Measurements from ENCODE around the gene MAD1L1. TPM values are rescaled to one million over a fixed set of nuclear protein-coding genes. Genes with fewer than 3 reads are reported as not detected.

MAD1L1 gene
- total and polyA plus RNA-seq, 2 of the 8 experiments (the other 6 are each of a cell fraction or from before 2014, with no cell fraction given), result 40.4 to 44.6 TPM

- H3K56ac ChIP-seq (replicated peaks; ENCODE audit: insufficient read length, low read depth, low read length), result no peak overlapping the region
- FAIRE-seq, result no peak
- no peaks in the 10 kb centered on the region for H3K23me2 ChIP-seq (ENCODE audit: low read depth, low read length)
- no peak overlapping the region for H3K23ac ChIP-seq (ENCODE audit: insufficient read length)
- no peak for DNase-seq (ENCODE audit: low read depth in 1 of 2, low spot score in 2 of 2)
- H4K20me1 ChIP-seq (replicated peaks in 1 of 2; ENCODE audit: control insufficient read depth in 1 of 2, insufficient read depth in 2 of 2, low read length in 2 of 2), result peaks cover 0 to 6% of the 10 kb centered on the region in 2 experiments
- no peak overlapping the region for H3K4ac ChIP-seq (replicated peaks; ENCODE audit: insufficient read length, low read depth, low read length)
- no peak overlapping the region for H2BK120ac ChIP-seq (replicated peaks; ENCODE audit: low read depth, low read length)
- H3K36me3 ChIP-seq (ENCODE audit: control insufficient read depth in 2 of 4, insufficient read depth in 4 of 4, low read length in 3 of 4), result no peaks in the 10 kb centered on the region
- no peak overlapping the region for H2BK20ac ChIP-seq (ENCODE audit: low read length)
- H3K18ac ChIP-seq (ENCODE audit: extremely low read depth, low read length), result no peak overlapping the region
- H3K79me1 ChIP-seq (ENCODE audit: low read depth, low read length), result peaks cover 3% of the 10 kb centered on the region; the same call in 1 of the 2 replicates
- ChIA-PET POLR2A (ENCODE audit: partially characterized antibody) (no interaction called here), CTCF (ENCODE audit: partially characterized antibody) (interaction anchor here (2.0 kb wide), 1 partner anchor 8 kb away, joined by 5 read pairs; no protein-coding TSS in a partner anchor)
- H3K79me2 ChIP-seq (ENCODE audit: control insufficient read depth in 1 of 2, insufficient read depth in 2 of 2, low read length in 2 of 2), result no peaks in the 10 kb centered on the region
- H3K9ac ChIP-seq (replicated peaks in 1 of 4; ENCODE audit: extremely low read depth in 1 of 4, low read depth in 3 of 4, low read length in 3 of 4), result no peak overlapping the region
- no peak overlapping the region for H4K5ac ChIP-seq (ENCODE audit: insufficient read length, low read depth, low read length)
- 85% methylated on average over 10 of the region's 10 CpGs; no CpG with 5 or more reads in 1 of the 2 experiments for WGBS, 2 experiments (ENCODE audit: extremely low coverage in 1 of 2, insufficient coverage in 1 of 2, insufficient read length in 1 of 2, insufficient replicate concordance in 2 of 2, low coverage in 1 of 2, low lambda C conversion rate in 2 of 2, missing lambda C conversion rate in 1 of 2)
- no peaks in the 10 kb centered on the region for H3K9me3 ChIP-seq (ENCODE audit: insufficient read depth in 2 of 2, low read depth in 1 of 2, low read length in 1 of 2)
- H2AFZ ChIP-seq (ENCODE audit: low read length), result no peak overlapping the region
- no peak overlapping the region for H3K4me2 ChIP-seq (ENCODE audit: insufficient read depth in 1 of 2, low read depth in 2 of 2, low read length in 2 of 2)
- H3K27me3 ChIP-seq (replicated peaks in 1 of 4; ENCODE audit: control insufficient read depth in 3 of 4, extremely low read depth in 1 of 4, insufficient read depth in 3 of 4, low read length in 3 of 4), result no peaks in the 10 kb centered on the region
- H3K27ac ChIP-seq (ENCODE audit: low read depth, low read length), result no peak overlapping the region
- no peak overlapping the region for H2BK15ac ChIP-seq (ENCODE audit: low read length)
- H3K4me3 ChIP-seq (ENCODE audit: extremely low read depth in 1 of 4, insufficient read depth in 2 of 4, low read depth in 3 of 4, low read length in 4 of 4), result no peak overlapping the region
- peak overlapping the region; percentile 48; the same call in 1 of the 2 replicates for H2AK5ac ChIP-seq (ENCODE audit: low read depth, low read length)
- no peak overlapping the region for H2BK12ac ChIP-seq (ENCODE audit: low read depth, low read length)
- H4K91ac ChIP-seq (replicated peaks; ENCODE audit: insufficient read length, low read length), result no peak overlapping the region
- TF ChIP-seq BRCA1 (IDR thresholded peaks at IDR 0.05; ENCODE audit: low read depth, low read length), result no peak
- H2BK5ac ChIP-seq (ENCODE audit: low read depth, low read length), result peak overlapping the region; percentile 75; the same call in 1 of the 2 replicates
- no peak overlapping the region for H4K8ac ChIP-seq (ENCODE audit: extremely low read depth, insufficient read depth, low read length)
- H3K14ac ChIP-seq (ENCODE audit: insufficient read length), result no peak overlapping the region
- no peaks in the 10 kb centered on the region; a peak in 1 of 7 replicates for H3K4me1 ChIP-seq (replicated peaks in 1 of 4; ENCODE audit: control insufficient read depth in 3 of 4, insufficient read depth in 4 of 4, low read length in 3 of 4)
Measured at GRCh38 chr7:2005786-2006185, 227.0 kb downstream of the MAD1L1 start.
